ENCODE data around the gene DAPK1. TPM values are rescaled to one million over a fixed set of nuclear protein-coding genes. Genes with fewer than 3 reads are reported as not detected.

Gene DAPK1
- total RNA-seq, 4 donors from 2014 or later, result 5.4 to 13.4 (median 9.8) TPM

DNA sequence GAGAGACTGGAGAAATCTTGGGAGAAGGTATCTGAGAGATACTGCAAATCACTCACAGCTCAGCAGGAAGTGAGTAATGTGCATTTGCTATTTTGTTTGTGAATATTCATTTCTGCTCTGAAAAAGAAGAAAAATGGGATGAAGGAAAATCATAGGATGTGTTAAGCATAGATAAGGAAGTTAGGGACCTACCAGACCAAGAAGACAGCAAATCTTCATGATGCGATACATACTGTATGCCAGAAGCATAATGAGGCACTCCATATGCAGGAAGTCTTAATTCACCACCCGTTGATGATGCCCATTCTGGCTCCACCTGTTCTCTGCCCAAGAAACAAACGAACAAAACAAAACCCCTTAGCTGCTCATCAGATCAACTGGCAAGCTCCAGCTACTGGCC lies 6.1 kb upstream of the DAPK1 start:
- 67% methylated on average over 3 of the region's 3 CpGs for WGBS
- no peaks in the 10 kb centered on the region for H3K36me3 ChIP-seq
- no peaks in the 10 kb centered on the region for H3K9me3 ChIP-seq
- no peak overlapping the region for H3K27ac ChIP-seq
- TF ChIP-seq POLR2A (IDR thresholded peaks at IDR 0.05), result no peak
- no peak for TF ChIP-seq EP300 (IDR thresholded peaks at IDR 0.05)
- no peak for TF ChIP-seq POLR2AphosphoS5 (IDR thresholded peaks at IDR 0.05)
- TF ChIP-seq, protein P1, sequence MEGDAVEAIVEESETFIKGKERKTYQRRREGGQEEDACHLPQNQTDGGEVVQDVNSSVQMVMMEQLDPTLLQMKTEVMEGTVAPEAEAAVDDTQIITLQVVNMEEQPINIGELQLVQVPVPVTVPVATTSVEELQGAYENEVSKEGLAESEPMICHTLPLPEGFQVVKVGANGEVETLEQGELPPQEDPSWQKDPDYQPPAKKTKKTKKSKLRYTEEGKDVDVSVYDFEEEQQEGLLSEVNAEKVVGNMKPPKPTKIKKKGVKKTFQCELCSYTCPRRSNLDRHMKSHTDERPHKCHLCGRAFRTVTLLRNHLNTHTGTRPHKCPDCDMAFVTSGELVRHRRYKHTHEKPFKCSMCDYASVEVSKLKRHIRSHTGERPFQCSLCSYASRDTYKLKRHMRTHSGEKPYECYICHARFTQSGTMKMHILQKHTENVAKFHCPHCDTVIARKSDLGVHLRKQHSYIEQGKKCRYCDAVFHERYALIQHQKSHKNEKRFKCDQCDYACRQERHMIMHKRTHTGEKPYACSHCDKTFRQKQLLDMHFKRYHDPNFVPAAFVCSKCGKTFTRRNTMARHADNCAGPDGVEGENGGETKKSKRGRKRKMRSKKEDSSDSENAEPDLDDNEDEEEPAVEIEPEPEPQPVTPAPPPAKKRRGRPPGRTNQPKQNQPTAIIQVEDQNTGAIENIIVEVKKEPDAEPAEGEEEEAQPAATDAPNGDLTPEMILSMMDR (IDR thresholded peaks at IDR 0.05), result no peak
- no peak overlapping the region for H3K4me3 ChIP-seq
- no peaks in the 10 kb centered on the region for H3K27me3 ChIP-seq
- DNase-seq (ENCODE audit: low spot score in 2 of 2), result no peak
- H3K4me1 ChIP-seq, result no peaks in the 10 kb centered on the region

DNA sequence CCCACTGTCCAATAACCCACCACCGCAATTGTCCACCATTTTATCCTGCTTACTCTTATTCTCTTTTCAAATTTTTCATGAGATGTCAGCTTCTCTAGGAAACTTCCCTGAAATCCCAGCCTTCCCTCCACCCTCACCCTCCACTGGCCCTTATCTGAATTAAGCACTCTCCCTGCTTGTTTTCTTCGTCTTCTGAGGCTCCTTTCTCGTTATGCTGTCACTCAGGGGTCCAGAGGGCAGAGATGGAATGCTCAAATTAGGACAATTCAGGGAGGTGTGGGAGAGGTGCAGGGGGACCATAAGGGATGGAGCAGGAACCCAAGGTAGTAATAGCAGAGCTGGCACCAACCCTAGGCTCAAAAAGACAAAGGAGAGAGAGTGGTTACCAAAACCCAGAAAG lies 5.0 kb upstream of the DAPK1 start:
- no peaks in the 10 kb centered on the region for H3K27me3 ChIP-seq

DNA sequence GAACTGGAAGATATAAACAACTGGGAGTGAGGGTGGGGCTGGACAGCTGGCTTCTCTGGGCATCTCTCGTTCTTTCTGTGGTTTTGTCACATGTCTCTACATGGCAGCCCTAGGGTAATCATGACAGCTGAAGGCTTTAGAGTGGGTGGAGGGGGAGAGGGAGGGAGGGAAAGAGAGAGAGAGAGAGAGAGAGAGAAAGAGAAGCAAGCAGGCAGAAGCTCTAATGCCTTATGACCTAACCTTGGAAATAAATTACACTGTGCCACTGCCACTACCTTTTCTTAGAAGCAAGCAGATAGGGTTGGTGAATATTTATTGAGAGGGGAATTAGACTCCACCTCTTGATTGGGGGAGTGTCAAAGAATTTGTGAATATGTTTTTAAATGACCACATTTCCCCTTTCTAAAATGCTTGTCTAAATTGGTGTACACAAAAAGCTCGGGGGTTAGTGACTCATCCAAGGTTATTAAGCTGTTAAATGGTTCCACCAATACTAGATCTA lies 2.6 kb upstream of the DAPK1 start:
- WGBS, result 3% methylated on average over 2 of the region's 2 CpGs
- DNase-seq (ENCODE audit: low spot score in 2 of 2), result peak in 1 of 2 donors; percentile 66
- H3K27me3 ChIP-seq, result peaks cover 8% of the 10 kb centered on the region

More for the DNA sequence above, 5.0 kb upstream of the DAPK1 start:
- peaks cover 8% of the 10 kb centered on the region for H3K4me1 ChIP-seq
- DNase-seq (ENCODE audit: low spot score in 2 of 2), result no peak
- no peak overlapping the region for H3K4me3 ChIP-seq
- H3K9me3 ChIP-seq, result no peaks in the 10 kb centered on the region
- H3K36me3 ChIP-seq, result no peaks in the 10 kb centered on the region
- TF ChIP-seq POLR2AphosphoS5 (IDR thresholded peaks at IDR 0.05) (no peak), EP300 (IDR thresholded peaks at IDR 0.05) (no peak), POLR2A (IDR thresholded peaks at IDR 0.05) (no peak)
- TF ChIP-seq, protein P1 (IDR thresholded peaks at IDR 0.05), result no peak
- 85% methylated on average over 3 of the region's 3 CpGs for WGBS
- no peak overlapping the region for H3K27ac ChIP-seq

DNA sequence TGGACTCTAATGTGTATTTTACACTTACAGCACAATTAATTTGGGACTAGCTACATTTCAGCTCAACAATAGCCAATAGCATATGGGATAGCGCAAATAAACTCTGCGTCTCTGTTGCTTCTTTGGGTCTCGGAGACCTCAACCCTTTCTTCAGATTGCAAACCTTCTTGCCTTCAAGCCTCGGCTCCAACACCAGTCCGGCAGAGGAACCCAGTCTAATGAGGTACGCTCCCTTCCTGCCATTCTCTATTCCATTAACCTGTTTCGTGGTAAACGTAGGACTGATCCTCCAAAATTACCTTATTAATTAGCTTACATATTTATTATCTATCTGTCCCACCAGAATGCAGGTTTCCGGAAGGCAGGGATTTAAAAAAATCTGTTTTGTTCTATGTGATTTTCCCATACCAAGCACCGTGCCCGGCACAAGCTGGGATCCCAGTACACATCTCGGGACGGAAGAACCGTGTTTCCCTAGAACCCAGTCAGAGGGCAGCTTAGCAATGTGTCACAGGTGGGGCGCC lies 525 bp upstream of the DAPK1 start:
- H3K27ac ChIP-seq, result no peak overlapping the region
- H3K4me1 ChIP-seq, result peaks cover 40% of the 10 kb centered on the region
- peak overlapping the region; percentile 59 for H3K4me3 ChIP-seq
- DNase-seq (ENCODE audit: low spot score in 2 of 2), result no peak
- TF ChIP-seq EP300 (IDR thresholded peaks at IDR 0.05) (no peak), POLR2AphosphoS5 (IDR thresholded peaks at IDR 0.05) (no peak), POLR2A (IDR thresholded peaks at IDR 0.05) (no peak)
- TF ChIP-seq, protein P1 (IDR thresholded peaks at IDR 0.05), result no peak
- whole genome bisulfite sequencing, result 28% methylated on average over 14 of the region's 15 CpGs
- peaks cover 8% of the 10 kb centered on the region for H3K27me3 ChIP-seq
- H3K36me3 ChIP-seq, result no peaks in the 10 kb centered on the region
- H3K9me3 ChIP-seq, result no peaks in the 10 kb centered on the region

More for the DNA sequence above, 2.6 kb upstream of the DAPK1 start:
- no peaks in the 10 kb centered on the region for H3K9me3 ChIP-seq
- no peaks in the 10 kb centered on the region for H3K36me3 ChIP-seq
- peaks cover 22% of the 10 kb centered on the region for H3K4me1 ChIP-seq
- no peak overlapping the region for H3K4me3 ChIP-seq
- H3K27ac ChIP-seq, result no peak overlapping the region
- TF ChIP-seq, protein P1 (IDR thresholded peaks at IDR 0.05), result no peak
- TF ChIP-seq POLR2A (IDR thresholded peaks at IDR 0.05) (no peak), POLR2AphosphoS5 (IDR thresholded peaks at IDR 0.05) (no peak), EP300 (IDR thresholded peaks at IDR 0.05) (no peak)

DNA sequence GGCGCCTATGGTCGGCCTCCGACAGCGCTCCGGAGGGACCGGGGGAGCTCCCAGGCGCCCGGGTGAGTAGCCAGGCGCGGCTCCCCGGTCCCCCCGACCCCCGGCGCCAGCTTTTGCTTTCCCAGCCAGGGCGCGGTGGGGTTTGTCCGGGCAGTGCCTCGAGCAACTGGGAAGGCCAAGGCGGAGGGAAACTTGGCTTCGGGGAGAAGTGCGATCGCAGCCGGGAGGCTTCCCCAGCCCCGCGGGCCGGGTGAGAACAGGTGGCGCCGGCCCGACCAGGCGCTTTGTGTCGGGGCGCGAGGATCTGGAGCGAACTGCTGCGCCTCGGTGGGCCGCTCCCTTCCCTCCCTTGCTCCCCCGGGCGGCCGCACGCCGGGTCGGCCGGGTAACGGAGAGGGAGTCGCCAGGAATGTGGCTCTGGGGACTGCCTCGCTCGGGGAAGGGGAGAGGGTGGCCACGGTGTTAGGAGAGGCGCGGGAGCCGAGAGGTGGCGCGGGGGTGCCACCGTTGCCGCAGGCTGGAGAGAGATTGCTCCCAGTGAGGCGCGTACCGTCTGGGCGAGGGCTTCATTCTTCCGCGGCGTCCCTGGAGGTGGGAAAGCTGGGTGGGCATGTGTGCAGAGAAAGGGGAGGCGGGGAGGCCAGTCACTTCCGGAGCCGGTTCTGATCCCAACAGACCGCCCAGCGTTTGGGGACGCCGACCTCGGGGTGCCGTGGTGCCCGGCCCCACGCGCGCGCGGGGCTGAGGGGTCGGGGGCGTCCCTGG lies 561 bp downstream of the DAPK1 start:
- Histone ChIP-seq H3K27me3 (peaks cover 8% of the 10 kb centered on the region), H3K9me3 (no peaks in the 10 kb centered on the region), H3K36me3 (no peaks in the 10 kb centered on the region), H3K4me1 (peaks cover 43% of the 10 kb centered on the region), H3K4me3 (peak overlapping the region; percentile 59), H3K27ac (peak overlapping the region; percentile 72)
- under 1% methylated on average over 35 of the region's 80 CpGs for WGBS
- no peak for TF ChIP-seq POLR2AphosphoS5 (IDR thresholded peaks at IDR 0.05)
- TF ChIP-seq, protein P1 (IDR thresholded peaks at IDR 0.05), result peak in 1 of 2 donors; percentile 19
- TF ChIP-seq POLR2A (IDR thresholded peaks at IDR 0.05), result peak in 1 of 2 donors; percentile 23
- no peak for DNase-seq (ENCODE audit: low spot score in 2 of 2)

Data from suprapubic skin (tissue), 4 donors.